HG03135 (cell line): Measurements from ENCODE around the gene BMX.

Experiments
- ATAC-seq: cut with Tn5 transposase; IDR thresholded peaks from one replicate; pipeline ENCODE4 v1.9.1; 2021; ENCODE audit warnings: mild to moderate bottlenecking, moderate library complexity; ENCODE audit not compliant: unreplicated experiment

Gene BMX

GRCh38 chrX:15567886-15568616, 67.4 kb downstream of the BMX start:
- ATAC-seq, result no peak

GRCh38 chrX:15570145-15570544, 69.5 kb downstream of the BMX start:
- no peak for ATAC-seq

GRCh38 chrX:15574017-15574416, 73.4 kb downstream of the BMX start:
- ATAC-seq, result no peak

GRCh38 chrX:15576019-15576418, 75.4 kb downstream of the BMX start:
- no peak for ATAC-seq

GRCh38 chrX:15579778-15580747, 79.5 kb downstream of the BMX start:
- ATAC-seq, result no peak

- ATAC-seq, result no peak
Measured at GRCh38 chrX:15594371-15594770, 93.8 kb downstream of the BMX start.

- no peak for ATAC-seq
Measured at GRCh38 chrX:15598026-15598425, 97.4 kb downstream of the BMX start.

GRCh38 chrX:15599461-15599860, 98.9 kb downstream of the BMX start:
- no peak for ATAC-seq

GRCh38 chrX:15600049-15600448, 99.4 kb downstream of the BMX start:
- ATAC-seq, result no peak

GRCh38 chrX:15600745-15601144, 100.1 kb downstream of the BMX start, which contains the start of gene ACE2:
Gene ACE2, minus strand, starts transcription at chrX:15600960. Its CDS starts 49 bp downstream, at chrX:15600911.
- ATAC-seq, result no peak

GRCh38 chrX:15601932-15602331, 101.3 kb downstream of the BMX start:
- ATAC-seq, result no peak

- ATAC-seq, result no peak
Measured at GRCh38 chrX:15602761-15603160, 102.2 kb downstream of the BMX start.

GRCh38 chrX:15605226-15605625, 104.6 kb downstream of the BMX start:
- ATAC-seq, result no peak
